H9 (cell line): ENCODE results near the gene HYI. TPM values are rescaled to one million over a fixed set of nuclear protein-coding genes. Genes with fewer than 3 reads are reported as not detected.

Source experiments
- DNase-seq: peaks from one replicate; pipeline ENCODE4 v3.0.0-alpha.2; 2017
- H2AFZ ChIP-seq: one replicate; pipeline ENCODE4 v1.6.1; 2013; ENCODE audit warnings: mild to moderate bottlenecking, low read length, control low read depth, moderate library complexity
- H2AK5ac ChIP-seq: 2 replicates; pipeline ENCODE4 v1.6.1; 2013; ENCODE audit warnings: low read length, control low read depth, mixed read lengths; ENCODE audit not compliant: insufficient read length
- H2BK120ac ChIP-seq: one replicate; pipeline ENCODE4 v1.6.1; 2013; ENCODE audit warnings: low read depth, mild to moderate bottlenecking, low read length, control low read depth, inconsistent platforms; ENCODE audit not compliant: poor library complexity, severe bottlenecking
- H2BK12ac ChIP-seq: 2 replicates; pipeline ENCODE4 v1.6.1; 2013; ENCODE audit warnings: low read length, control low read depth, mixed read lengths, low read depth; ENCODE audit not compliant: insufficient read length
- H2BK15ac ChIP-seq: 2 replicates; pipeline ENCODE4 v1.6.1; 2013; ENCODE audit warnings: low read depth, low read length, control low read depth
- H2BK20ac ChIP-seq: one replicate; pipeline ENCODE4 v1.6.1; 2013; ENCODE audit warnings: low read depth, mild to moderate bottlenecking, low read length, control low read depth, inconsistent platforms; ENCODE audit not compliant: poor library complexity, severe bottlenecking
- H2BK5ac ChIP-seq: 2 replicates; pipeline ENCODE4 v1.6.1; 2013; ENCODE audit warnings: low read length, control low read depth, mixed read lengths; ENCODE audit not compliant: insufficient read length
- H3K14ac ChIP-seq: 2 replicates; pipeline ENCODE4 v1.6.1; 2013; ENCODE audit warnings: low read length, control low read depth; ENCODE audit not compliant: insufficient read depth
- H3K18ac ChIP-seq: 2 replicates; pipeline ENCODE4 v1.6.1; 2013; ENCODE audit warnings: low read depth, mild to moderate bottlenecking, mixed read lengths, low read length, control low read depth; ENCODE audit not compliant: insufficient read length
- H3K23ac ChIP-seq: 2 replicates; pipeline ENCODE4 v1.6.1; 2013; ENCODE audit warnings: low read length, control low read depth, mixed read lengths, low read depth; ENCODE audit not compliant: insufficient read length
- H3K23me2 ChIP-seq: 2 replicates; pipeline ENCODE4 v1.6.1; 2013; ENCODE audit warnings: low read depth, mild to moderate bottlenecking, mixed read lengths, low read length, control low read depth; ENCODE audit not compliant: insufficient read length, poor library complexity, severe bottlenecking
- H3K27ac ChIP-seq: 2 replicates; pipeline ENCODE4 v1.5.1; 2013; ENCODE audit warnings: low read length, control low read depth, mixed read lengths, low read depth; ENCODE audit not compliant: insufficient read length
- H3K27me3 ChIP-seq: 2 replicates; pipeline ENCODE4 v1.6.1; 2013; ENCODE audit warnings: low read length, control low read depth, inconsistent platforms; ENCODE audit not compliant: insufficient read depth
- H3K4ac ChIP-seq: 2 replicates; pipeline ENCODE4 v1.6.1; 2013; ENCODE audit warnings: low read depth, mild to moderate bottlenecking, control low read depth, inconsistent platforms, low read length, moderate library complexity
- H3K4me1 ChIP-seq: 2 replicates; pipeline ENCODE4 v1.6.1; 2013; ENCODE audit warnings: low read length, control low read depth, inconsistent platforms; ENCODE audit not compliant: insufficient read depth
- H3K4me2 ChIP-seq: 2 replicates; pipeline ENCODE4 v1.6.1; 2013; ENCODE audit warnings: low read length, control low read depth, mixed read lengths; ENCODE audit not compliant: insufficient read length, insufficient read depth
- H3K56ac ChIP-seq: 2 replicates; pipeline ENCODE4 v1.6.1; 2013; ENCODE audit warnings: low read depth, mild to moderate bottlenecking, mixed read lengths, low read length, control low read depth; ENCODE audit not compliant: insufficient read length
- H3K79me1 ChIP-seq: 2 replicates; pipeline ENCODE4 v1.6.1; 2013; ENCODE audit warnings: low read depth, mild to moderate bottlenecking, moderate library complexity, low read length, control low read depth, inconsistent platforms; ENCODE audit not compliant: insufficient read depth, poor library complexity, severe bottlenecking
- H3K79me2 ChIP-seq: 2 replicates; pipeline ENCODE4 v1.6.1; 2013; ENCODE audit warnings: low read length, control low read depth, inconsistent platforms; ENCODE audit not compliant: insufficient read depth
- H3K9ac ChIP-seq: 2 replicates; pipeline ENCODE4 v1.6.1; 2013; ENCODE audit warnings: low read length, control low read depth, mixed read lengths; ENCODE audit not compliant: insufficient read length; ENCODE audit errors: extremely low read depth
- H3K9me3 ChIP-seq: one replicate; pipeline ENCODE4 v1.6.1; 2013; ENCODE audit warnings: low read depth, low read length, inconsistent platforms; ENCODE audit not compliant: control insufficient read depth
- H3T11ph ChIP-seq: one replicate; pipeline ENCODE4 v1.6.1; 2013; ENCODE audit warnings: mild to moderate bottlenecking, low read length, control low read depth, inconsistent platforms
- H4K20me1 ChIP-seq: one replicate; pipeline ENCODE4 v1.6.1; 2013; ENCODE audit not compliant: control insufficient read depth, insufficient read length, insufficient read depth
- H4K5ac ChIP-seq: 2 replicates; pipeline ENCODE4 v1.6.1; 2013; ENCODE audit warnings: low read depth, mild to moderate bottlenecking, mixed read lengths, low read length, control low read depth; ENCODE audit not compliant: insufficient read length
- H4K8ac ChIP-seq: replicated peaks from 2 replicates; pipeline ENCODE4 v1.6.1; 2013; ENCODE audit warnings: low read length, control low read depth, mixed read lengths, low read depth; ENCODE audit not compliant: insufficient read length
- H4K91ac ChIP-seq: 2 replicates; pipeline ENCODE4 v1.6.1; 2013; ENCODE audit warnings: low read depth, mild to moderate bottlenecking, moderate library complexity, mixed read lengths, low read length, control low read depth; ENCODE audit not compliant: insufficient read length
- H3K27ac Mint-ChIP-seq, 3 experiments: 2 replicates in 2 of 3; 3 replicates in 1 of 3; pipeline ENCODE4 v1.8.0; 2020 to 2021; ENCODE audit warnings: mixed read lengths in 3 of 3, mild to moderate bottlenecking in 1 of 3, moderate library complexity in 1 of 3
- H3K27me3 Mint-ChIP-seq: 2 replicates; pipeline ENCODE4 v1.8.0; 2021; ENCODE audit warnings: low read depth, mild to moderate bottlenecking, moderate library complexity, mixed read lengths
- H3K36me3 Mint-ChIP-seq, 3 experiments: 2 replicates in 2 of 3; 3 replicates in 1 of 3; pipeline ENCODE4 v1.8.0; 2020 to 2021; ENCODE audit warnings: low read depth in 3 of 3, mixed read lengths in 3 of 3; ENCODE audit not compliant: insufficient read depth in 1 of 3
- H3K4me1 Mint-ChIP-seq, 2 experiments: 2 replicates each; pipeline ENCODE4 v1.8.0; 2020; ENCODE audit warnings: mixed read lengths in 2 of 2
- H3K4me3 Mint-ChIP-seq, 2 experiments: 2 replicates in 1 of 2; 3 replicates in 1 of 2; pipeline ENCODE4 v1.8.0; 2020 to 2021; ENCODE audit warnings: mild to moderate bottlenecking in 2 of 2, mixed read lengths in 2 of 2, moderate library complexity in 1 of 2
- H3K9me3 Mint-ChIP-seq, 2 experiments: 2 replicates in 1 of 2; 3 replicates in 1 of 2; pipeline ENCODE4 v1.8.0; 2020; ENCODE audit warnings: mild to moderate bottlenecking in 2 of 2, mixed read lengths in 2 of 2, moderate library complexity in 1 of 2
- WGBS: extraction: QIAGEN DNeasy Blood & Tissue Kit; methylation state at CpG from one replicate; pipeline ENCODE4 v1.1.7; 2013; ENCODE audit warnings: missing lambda C conversion rate, low lambda C conversion rate, mixed read lengths; ENCODE audit not compliant: insufficient read length; ENCODE audit errors: extremely low coverage; 5-methylcytosine and 5-hydroxymethylcytosine counted together
- total RNA-seq: library from RNA; stranded (reverse); gene quantifications from 2 replicates; pipeline ENCODE4 v1.2.1, GENCODE V29; 2021
- TF ChIP-seq, protein P1 (sequence below): fragments of 200-600 bp; sonication (generic); conservative IDR thresholded peaks from 3 replicates; pipeline ENCODE4 v1.8.0; 2021; ENCODE audit warnings: antibody characterized with exemption, mild to moderate bottlenecking

The HYI gene
- total RNA-seq, 1 experiment from 2014 or later, result 16.1 TPM

DNA sequence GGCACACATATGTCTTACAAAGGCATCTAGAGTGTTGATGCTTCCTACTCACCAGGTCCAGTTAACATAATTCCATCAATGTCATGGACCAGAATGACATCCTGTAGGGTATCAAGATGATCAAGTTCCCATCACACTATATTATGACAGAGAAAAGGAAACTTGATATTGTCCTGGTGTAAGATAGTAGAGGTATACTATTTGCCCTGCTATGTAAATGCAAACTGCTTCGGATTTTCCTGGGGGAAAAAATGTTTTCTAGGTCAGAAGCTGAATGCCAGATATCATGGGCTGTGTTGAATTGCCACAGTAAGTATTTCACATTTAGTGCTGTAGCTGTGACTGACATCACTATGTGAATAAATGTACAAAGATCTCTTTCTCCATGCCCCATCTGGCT, 16.2 kb upstream of the HYI start:
- Histone ChIP-seq H3K79me1 (no peaks in the 10 kb centered on the region), H3K23ac (no peak overlapping the region), H3K9me3 (no peaks in the 10 kb centered on the region), H3K4me2 (no peak overlapping the region), H3K23me2 (no peaks in the 10 kb centered on the region), H2BK120ac (no peak overlapping the region), H4K91ac (no peak overlapping the region), H3K79me2 (no peaks in the 10 kb centered on the region), H2AK5ac (no peak overlapping the region), H3K56ac (no peak overlapping the region), H2AFZ (no peak overlapping the region), H2BK15ac (no peak overlapping the region), H4K8ac (no peak overlapping the region), H3K4ac (no peak overlapping the region), H2BK12ac (no peak overlapping the region), H3T11ph (no peak overlapping the region), H3K4me1 (peaks cover 5% of the 10 kb centered on the region; the same call in 1 of the 2 replicates), H4K5ac (no peak overlapping the region), H3K9ac (no peak overlapping the region), H4K20me1 (no peaks in the 10 kb centered on the region), H3K18ac (no peak overlapping the region), H3K27me3 (no peaks in the 10 kb centered on the region), H2BK20ac (no peak overlapping the region), H2BK5ac (no peak overlapping the region), H3K27ac (no peak overlapping the region), H3K14ac (no peak overlapping the region)
- H3K4me3 Mint-ChIP-seq, result no peak overlapping the region
- TF ChIP-seq, protein P1, sequence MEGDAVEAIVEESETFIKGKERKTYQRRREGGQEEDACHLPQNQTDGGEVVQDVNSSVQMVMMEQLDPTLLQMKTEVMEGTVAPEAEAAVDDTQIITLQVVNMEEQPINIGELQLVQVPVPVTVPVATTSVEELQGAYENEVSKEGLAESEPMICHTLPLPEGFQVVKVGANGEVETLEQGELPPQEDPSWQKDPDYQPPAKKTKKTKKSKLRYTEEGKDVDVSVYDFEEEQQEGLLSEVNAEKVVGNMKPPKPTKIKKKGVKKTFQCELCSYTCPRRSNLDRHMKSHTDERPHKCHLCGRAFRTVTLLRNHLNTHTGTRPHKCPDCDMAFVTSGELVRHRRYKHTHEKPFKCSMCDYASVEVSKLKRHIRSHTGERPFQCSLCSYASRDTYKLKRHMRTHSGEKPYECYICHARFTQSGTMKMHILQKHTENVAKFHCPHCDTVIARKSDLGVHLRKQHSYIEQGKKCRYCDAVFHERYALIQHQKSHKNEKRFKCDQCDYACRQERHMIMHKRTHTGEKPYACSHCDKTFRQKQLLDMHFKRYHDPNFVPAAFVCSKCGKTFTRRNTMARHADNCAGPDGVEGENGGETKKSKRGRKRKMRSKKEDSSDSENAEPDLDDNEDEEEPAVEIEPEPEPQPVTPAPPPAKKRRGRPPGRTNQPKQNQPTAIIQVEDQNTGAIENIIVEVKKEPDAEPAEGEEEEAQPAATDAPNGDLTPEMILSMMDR, result no peak
- WGBS, result no CpG with 5 or more reads among the region's 1 CpG
- H3K36me3 Mint-ChIP-seq, result no peaks in the 10 kb centered on the region
- H3K9me3 Mint-ChIP-seq, result no peaks in the 10 kb centered on the region
- DNase-seq, result no peak
- H3K27me3 Mint-ChIP-seq, result no peaks in the 10 kb centered on the region
- no peak overlapping the region for H3K27ac Mint-ChIP-seq
- H3K4me1 Mint-ChIP-seq, result peaks cover 11 to 12% of the 10 kb centered on the region in 2 experiments
